Spleen (tissue), 7 donors: ENCODE measurements around the gene CLIP2.

Source experiments
- POLR2A ChIP-seq, 3 donors: fragments of 450-650 bp; IDR thresholded peaks; one replicate each; pipeline ENCODE4 v1.5.1; 2017; ENCODE audit warnings: antibody characterized with exemption in 3 of 3, mild to moderate bottlenecking in 1 of 3
- POLR2AphosphoS5 ChIP-seq, 3 donors: sonication (generic); formaldehyde crosslinking; IDR thresholded peaks; one replicate each; pipeline ENCODE4 v1.5.1; 2017; ENCODE audit warnings: antibody characterized with exemption in 3 of 3
- TF ChIP-seq, protein P1 (sequence below), 11 experiments: fragments of 200-600 bp in 7 of 11; fragments of 450-650 bp in 4 of 11; sonication (generic) in 4 of 11; IDR thresholded peaks in 8 of 11; conservative IDR thresholded peaks in 3 of 11; 1 replicate in 7 of 11; 2 replicates in 4 of 11; pipeline versions ENCODE4 v1.4.0 to v1.8.0; 2016 to 2021; ENCODE audit warnings: antibody characterized with exemption in 11 of 11, inconsistent platforms in 4 of 11, mild to moderate bottlenecking in 1 of 11
- donor health status: DM: no; HTN: no; CAD: no; lungs with moderate emphysema.
- donor health status: DM: no; HTN: no; CAD: no.
- donor health status: DM: no; HTN: no; CAD: no.

DNA sequence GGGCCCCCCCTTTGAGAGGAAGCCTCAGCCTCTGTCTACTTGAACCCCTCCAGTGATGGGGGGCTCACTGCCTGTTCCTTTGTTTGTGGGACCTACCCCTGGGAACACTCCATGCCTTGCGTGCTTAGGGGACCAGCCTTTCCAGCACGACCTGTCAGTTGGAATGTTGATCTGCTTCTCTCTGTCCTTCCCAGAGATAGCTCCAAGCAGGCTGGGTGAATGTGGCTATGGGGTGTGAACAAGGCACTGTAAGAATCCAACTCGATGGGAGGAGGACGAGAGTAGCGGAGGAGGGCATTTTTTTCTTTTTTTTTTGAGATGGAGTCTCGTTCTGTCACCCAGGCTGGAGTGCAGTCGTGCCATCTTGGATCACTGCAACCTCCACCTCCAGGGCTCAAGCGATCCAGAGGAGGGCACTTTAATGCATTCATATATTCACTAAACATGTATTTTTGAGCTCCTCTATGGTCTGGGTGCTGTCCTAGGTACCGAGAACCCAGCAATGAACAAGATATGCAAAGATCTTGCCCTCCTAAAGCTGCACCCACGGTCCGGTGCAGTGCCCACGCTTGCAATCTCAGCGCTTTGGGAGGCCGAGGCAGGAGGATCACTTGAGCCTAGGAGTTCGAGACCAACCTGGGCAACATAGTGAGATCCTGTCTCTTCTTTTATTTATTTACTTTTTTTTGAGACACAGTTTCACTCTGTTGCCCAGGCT is 8.5 kb downstream of the CLIP2 start:
- TF ChIP-seq, protein P1, sequence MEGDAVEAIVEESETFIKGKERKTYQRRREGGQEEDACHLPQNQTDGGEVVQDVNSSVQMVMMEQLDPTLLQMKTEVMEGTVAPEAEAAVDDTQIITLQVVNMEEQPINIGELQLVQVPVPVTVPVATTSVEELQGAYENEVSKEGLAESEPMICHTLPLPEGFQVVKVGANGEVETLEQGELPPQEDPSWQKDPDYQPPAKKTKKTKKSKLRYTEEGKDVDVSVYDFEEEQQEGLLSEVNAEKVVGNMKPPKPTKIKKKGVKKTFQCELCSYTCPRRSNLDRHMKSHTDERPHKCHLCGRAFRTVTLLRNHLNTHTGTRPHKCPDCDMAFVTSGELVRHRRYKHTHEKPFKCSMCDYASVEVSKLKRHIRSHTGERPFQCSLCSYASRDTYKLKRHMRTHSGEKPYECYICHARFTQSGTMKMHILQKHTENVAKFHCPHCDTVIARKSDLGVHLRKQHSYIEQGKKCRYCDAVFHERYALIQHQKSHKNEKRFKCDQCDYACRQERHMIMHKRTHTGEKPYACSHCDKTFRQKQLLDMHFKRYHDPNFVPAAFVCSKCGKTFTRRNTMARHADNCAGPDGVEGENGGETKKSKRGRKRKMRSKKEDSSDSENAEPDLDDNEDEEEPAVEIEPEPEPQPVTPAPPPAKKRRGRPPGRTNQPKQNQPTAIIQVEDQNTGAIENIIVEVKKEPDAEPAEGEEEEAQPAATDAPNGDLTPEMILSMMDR (IDR thresholded peaks at IDR 0.05 in 8 of 11, conservative IDR thresholded peaks at IDR 0.05 in 3 of 11), result no peak
- no peak for TF ChIP-seq POLR2A (IDR thresholded peaks at IDR 0.05)
- no peak for TF ChIP-seq POLR2AphosphoS5 (IDR thresholded peaks at IDR 0.05)
